GM21737 (cell line): Measurements from ENCODE around the gene PSRC1.

Source experiments
- ATAC-seq: cut with Tn5 transposase; IDR thresholded peaks from one replicate; pipeline ENCODE4 v1.9.1; 2021; ENCODE audit warnings: mild to moderate bottlenecking, moderate library complexity; ENCODE audit not compliant: unreplicated experiment

Gene PSRC1

GRCh38 chr1:109272831-109273547, 10.0 kb downstream of the PSRC1 start:
- no peak for ATAC-seq

GRCh38 chr1:109272021-109272799, 10.7 kb downstream of the PSRC1 start:
- ATAC-seq = no peak

GRCh38 chr1:109271458-109271857, 11.5 kb downstream of the PSRC1 start:
- ATAC-seq = no peak

GRCh38 chr1:109270623-109271317, 12.2 kb downstream of the PSRC1 start:
- no peak for ATAC-seq

- ATAC-seq = no peak
Observed at GRCh38 chr1:109269981-109270622, 12.8 kb downstream of the PSRC1 start.

- ATAC-seq = no peak
Observed at GRCh38 chr1:109269212-109269980, 13.5 kb downstream of the PSRC1 start.

- ATAC-seq = no peak
Observed at GRCh38 chr1:109268431-109269211, 14.3 kb downstream of the PSRC1 start.

GRCh38 chr1:109267743-109268300, 15.1 kb downstream of the PSRC1 start:
- ATAC-seq = no peak

GRCh38 chr1:109266965-109267364, 16.0 kb downstream of the PSRC1 start:
- ATAC-seq = no peak

GRCh38 chr1:109265741-109266330, 17.1 kb downstream of the PSRC1 start:
- no peak for ATAC-seq

GRCh38 chr1:109265016-109265415, 17.9 kb downstream of the PSRC1 start:
- no peak for ATAC-seq

- ATAC-seq = no peak
Observed at GRCh38 chr1:109264379-109264755, 18.6 kb downstream of the PSRC1 start.

GRCh38 chr1:109263597-109264378, 19.2 kb downstream of the PSRC1 start:
- no peak for ATAC-seq

GRCh38 chr1:109263234-109263596, 19.7 kb downstream of the PSRC1 start:
- no peak for ATAC-seq

GRCh38 chr1:109262231-109263055, 20.5 kb downstream of the PSRC1 start:
- ATAC-seq = no peak

- no peak for ATAC-seq
Observed at GRCh38 chr1:109261578-109261977, 21.4 kb downstream of the PSRC1 start.

GRCh38 chr1:109261006-109261405, 21.9 kb downstream of the PSRC1 start:
- no peak for ATAC-seq
